KBM-7 (cell line): ENCODE data around the gene PPA1.
"Not testable (repeated sequence)": the region's sequence is repeated elsewhere in the genome, so short reads cannot be mapped to it uniquely, and the experiment has no call there.

Experiments
- DNase-seq: peaks from one replicate; pipeline ENCODE4 v3.0.0-alpha.2; 2015
- in situ Hi-C: fragments of 300-500 bp; cut with MboI; formaldehyde crosslinking; loops from 2 replicates; pipeline ENCODE4 v1.14.3; 2020; ENCODE audit warnings: low sequenced_read_pairs, low pct_unique_long_range_greater_than_20kb, mixed read lengths

PPA1 gene

DNA sequence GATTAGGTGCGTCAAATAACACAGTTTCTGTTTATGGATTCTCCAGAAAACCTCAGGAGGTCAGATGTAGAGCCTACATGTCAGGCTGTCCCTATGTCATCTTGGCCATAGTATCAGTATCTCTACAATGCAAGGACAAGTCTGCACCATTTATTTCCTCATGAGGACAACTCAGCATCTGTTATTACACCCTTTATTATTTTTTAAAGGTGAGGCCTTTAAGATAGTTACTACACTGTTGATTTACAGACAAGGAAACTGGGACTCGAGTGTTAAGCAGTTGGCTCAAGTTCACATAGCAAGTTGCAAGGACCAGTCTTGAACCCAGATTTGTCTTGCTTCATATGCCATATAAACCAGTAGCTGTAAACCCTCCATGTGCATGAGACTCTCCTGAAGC lies 23.2 kb upstream of the PPA1 start:
- in situ Hi-C loops, result no loop called here
- no peak for DNase-seq

DNA sequence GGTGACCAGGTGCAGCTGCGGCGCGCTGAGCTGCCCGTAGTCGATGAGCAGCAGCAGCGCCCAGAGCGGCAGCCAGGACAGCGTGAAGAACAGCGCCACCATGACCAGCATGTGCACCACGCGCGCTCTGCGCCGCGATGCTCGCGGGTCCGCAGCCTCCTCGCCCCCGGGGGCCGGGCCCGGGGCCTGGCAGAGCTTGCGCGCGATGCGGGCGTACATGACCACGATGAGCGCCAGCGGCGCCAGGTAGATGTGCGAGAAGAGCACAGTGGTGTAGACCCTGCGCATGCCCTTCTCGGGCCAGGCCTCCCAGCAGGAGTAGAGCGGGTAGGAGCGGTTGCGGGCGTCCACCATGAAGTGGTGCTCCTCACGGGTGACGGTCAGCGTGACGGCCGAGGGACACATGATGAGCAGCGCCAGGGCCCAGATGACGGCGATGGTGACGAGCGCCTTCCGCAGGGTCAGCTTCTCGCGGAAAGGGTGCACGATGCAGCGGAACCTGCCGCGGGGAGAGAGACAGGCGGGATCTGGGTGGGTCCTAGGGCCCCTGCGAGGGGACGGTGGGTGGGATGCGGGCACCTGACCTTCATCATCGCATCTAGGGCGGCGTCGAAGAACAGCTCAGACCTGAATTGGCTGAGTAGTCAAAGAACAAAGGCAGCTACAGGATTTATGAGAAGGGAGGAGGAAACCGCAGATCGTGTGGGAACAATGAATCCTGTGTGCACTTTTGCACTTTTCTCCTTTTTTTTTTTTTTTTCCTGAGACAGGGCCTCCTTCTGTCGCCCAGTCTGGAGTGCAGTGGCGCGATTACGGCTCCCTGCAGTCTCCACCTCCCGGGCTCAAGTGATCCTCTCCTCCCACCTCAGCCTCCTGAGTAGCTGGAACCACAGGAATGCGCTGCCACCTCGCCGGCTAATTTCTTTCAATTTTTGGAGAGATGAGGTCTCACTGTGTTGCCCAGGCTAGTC lies 22.4 kb upstream of the PPA1 start:
- DNase-seq, result peak; percentile 48
- in situ Hi-C loops, result no loop called here

DNA sequence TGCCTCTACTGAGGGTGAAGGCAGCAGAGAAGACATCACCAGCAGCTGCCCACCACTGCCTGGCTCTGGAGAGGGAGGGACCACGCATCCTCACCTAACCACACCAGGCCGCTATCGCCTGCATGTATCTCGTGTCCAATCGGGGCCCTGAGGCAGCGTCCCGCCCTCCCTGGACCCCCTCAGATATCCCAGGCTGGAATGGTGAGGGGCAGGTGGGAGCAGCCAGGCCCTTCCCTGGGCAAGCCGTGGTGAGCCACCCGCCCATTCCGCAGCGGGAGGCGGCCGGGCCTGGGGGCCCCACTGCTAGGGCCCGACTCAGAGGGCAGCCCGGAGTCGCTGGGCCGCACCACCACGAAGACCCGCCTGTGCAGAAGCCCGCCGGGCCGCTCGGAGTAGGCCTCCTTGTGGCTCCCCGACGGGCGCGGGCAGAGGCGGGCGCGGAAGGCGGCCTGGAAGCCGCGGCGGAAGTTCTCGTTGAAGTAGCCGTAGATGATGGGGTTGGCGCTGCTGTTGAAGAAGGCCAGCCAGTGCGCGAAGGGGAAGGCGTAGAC lies 21.6 kb upstream of the PPA1 start:
- in situ Hi-C loops, result no loop called here
- DNase-seq, result no peak

- no peak for DNase-seq
- in situ Hi-C loops, result no loop called here
Observed at GRCh38 chr10:70253878-70254765, 20.9 kb upstream of the PPA1 start.

DNA sequence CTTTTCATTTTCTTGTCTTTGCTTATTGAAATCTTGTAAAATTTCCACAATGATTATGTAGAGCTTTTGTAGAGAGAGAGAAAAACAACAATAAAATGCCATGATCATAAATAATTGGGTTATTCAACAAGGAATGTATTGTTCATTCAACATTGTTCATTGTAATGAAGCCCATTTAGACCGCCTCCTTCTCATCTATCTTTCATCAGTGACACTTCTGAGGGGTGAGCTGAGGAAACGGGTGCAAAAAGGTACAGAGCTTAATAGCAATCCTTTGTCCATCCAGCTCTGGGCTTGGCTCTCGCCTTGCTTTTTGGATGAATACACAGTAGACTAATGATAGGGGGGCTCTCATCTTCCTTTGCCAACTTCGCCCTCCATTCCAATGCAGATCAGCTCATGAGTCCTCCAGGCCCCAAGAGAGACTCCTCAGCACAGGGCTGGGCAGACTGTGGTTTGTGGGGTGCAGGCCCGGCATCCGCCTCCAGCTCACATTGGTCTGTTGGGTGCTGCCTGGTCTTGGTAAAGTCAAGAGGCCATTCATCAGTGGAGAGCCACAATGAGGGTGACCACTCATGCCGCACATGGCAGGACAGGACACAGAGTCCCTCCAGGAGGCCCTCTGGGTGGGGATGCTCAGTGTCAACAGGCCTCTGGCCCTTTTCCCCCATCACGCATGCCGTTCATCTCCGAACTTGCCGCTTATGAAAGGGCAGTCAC lies 17.9 kb upstream of the PPA1 start:
- in situ Hi-C loops, result no loop called here

DNA sequence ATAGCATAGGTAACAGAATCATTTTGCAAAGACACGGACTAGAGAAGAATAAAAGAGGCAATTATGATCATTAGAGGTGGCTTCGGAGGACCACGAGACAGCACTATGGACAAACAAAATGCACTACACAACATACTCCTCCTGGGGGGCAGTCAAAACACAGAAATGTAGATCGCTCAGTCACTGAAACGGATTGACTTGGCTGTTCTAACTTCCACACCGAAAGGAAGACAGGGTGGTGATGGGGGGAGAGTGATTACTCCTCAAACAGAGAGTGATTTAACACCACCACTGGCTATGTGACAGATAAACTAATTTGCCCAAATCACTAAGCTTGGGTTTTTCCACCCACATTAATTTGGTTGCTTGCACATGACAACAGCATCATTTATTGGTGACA lies 14.1 kb upstream of the PPA1 start:
- in situ Hi-C loops, result no loop called here

More for the DNA sequence above, 17.9 kb upstream of the PPA1 start:
- no peak for DNase-seq

GRCh38 chr10:70241081-70241480 lies 7.9 kb upstream of the PPA1 start:
- DNase-seq, result no peak
- in situ Hi-C loops, result no loop called here

More for the DNA sequence above, 14.1 kb upstream of the PPA1 start:
- DNase-seq, result no peak

DNA sequence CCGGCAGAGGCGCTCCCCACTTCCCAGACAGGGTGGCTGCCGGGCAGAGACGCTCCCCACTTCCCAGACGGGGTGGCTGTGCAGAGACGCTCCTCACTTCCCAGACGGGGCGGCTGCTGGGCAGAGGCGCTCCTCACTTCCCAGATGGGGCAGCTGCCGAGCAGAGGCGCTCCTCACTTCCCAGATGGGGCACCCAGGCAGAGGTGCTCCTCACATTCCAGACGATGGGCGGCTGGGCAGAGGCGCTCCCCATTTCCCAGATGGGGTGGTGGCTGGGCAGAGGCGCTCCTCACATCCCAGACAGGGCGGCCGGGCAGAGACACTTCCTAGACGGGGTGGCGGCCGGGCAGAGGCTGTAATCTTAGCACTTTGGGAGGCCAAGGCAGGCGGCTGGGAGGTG lies 6.8 kb upstream of the PPA1 start:
- in situ Hi-C loops, DNase-seq: not testable (repeated sequence)

DNA sequence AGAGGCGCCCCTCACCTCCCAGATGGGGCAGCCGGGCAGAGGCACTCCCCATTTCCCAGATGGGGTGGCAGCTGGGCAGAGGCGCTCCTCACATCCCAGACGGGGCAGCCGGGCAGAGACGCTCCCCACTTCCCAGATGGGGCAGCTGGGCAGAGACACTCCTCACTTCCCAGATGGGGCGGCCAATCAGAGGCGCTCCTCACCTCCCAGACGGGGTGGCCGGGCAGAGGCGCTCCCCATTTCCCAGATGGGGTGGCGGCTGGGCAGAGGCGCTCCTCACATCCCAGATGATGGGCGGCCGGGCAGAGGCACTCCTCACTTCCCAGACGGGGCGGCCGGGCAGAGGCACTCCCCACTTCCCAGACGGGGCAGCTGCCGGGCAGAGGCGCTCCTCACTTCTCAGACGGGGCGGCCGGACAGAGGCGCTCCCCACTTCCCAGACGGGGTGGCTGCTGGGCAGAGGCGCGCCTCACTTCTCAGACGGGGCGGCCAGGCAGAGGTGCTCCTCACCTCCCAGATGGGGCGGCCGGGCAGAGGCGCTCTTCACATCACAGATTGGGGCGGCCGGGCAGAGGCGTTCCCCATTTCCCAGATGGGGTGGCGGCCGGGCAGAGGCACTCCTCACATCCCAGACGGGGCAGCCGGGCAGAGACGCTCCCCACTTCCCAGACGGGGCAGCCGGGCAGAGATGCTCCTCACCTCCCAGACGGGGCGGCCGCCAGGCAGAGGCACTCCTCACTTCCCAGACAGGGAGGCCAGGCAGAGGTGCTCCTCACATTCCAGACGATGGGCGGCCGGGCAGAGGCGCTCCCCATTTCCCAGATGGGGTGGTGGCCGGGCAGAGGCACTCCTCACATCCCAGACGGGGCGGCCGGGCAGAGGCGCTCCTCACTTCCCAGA lies 6.1 kb upstream of the PPA1 start:
- DNase-seq, in situ Hi-C loops: not testable (repeated sequence)

DNA sequence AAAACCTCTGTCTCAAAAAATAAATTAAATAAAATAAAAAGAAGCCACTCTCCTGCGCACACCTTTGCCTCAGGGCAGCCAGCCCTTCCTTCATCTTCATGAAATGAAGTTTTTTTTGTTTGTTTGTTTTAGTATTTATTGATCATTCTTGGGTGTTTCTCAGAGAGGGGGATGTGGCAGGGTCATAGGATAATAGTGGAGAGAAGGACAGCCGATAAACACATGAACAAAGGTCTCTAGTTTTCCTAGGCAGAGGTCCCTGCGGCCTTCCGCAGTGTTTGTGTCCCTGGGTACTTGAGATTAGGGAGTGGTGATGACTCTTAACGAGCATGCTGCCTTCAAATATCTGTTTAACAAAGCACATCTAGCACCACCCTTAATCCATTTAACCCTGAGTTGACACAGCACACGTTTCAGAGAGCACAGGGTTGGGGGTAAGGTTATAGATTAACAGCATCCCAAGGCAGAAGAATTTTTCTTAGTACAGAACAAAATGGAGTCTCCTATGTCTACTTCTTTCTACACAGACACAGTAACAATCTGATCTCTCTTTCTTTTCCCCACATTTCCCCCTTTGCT lies 4.8 kb upstream of the PPA1 start:
- DNase-seq, in situ Hi-C loops: not testable (repeated sequence)

DNA sequence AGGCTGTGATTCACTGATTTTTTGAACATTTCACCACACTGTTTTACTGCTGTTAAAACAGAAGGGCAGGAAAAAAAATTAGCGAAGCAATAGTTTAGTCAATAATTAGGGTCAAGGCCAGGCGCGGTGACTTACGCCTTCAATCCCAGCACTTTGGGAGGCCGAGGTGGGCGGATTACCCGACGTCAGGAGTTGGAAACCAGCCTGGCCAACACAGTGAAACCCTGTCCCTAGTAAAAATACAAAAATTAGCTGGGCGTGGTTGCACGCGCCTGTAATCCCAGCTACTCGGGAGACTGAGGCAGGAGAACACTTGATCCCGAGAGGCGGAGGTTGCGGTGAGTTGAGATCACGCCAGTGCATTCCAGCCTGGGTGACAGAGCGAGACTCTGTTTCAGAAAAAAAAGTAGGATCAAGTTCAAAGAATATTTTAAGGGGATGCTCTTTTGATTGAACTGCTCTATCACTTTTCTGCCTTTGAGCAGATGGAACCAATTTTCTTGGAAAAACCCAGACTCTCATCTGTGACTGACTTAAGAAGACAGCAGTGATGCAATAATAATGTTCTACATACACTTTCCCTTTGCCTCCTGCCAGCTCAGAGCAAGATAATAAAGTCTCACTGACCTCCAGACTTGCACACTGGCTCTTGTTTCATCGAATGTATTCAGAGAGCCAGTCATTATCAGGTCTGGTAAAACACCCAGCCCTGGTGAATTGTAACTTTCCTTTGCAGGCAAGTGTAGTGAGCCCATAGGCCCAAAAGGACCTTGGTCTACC lies 1.6 kb upstream of the PPA1 start:
- in situ Hi-C loops, result no loop called here

DNA sequence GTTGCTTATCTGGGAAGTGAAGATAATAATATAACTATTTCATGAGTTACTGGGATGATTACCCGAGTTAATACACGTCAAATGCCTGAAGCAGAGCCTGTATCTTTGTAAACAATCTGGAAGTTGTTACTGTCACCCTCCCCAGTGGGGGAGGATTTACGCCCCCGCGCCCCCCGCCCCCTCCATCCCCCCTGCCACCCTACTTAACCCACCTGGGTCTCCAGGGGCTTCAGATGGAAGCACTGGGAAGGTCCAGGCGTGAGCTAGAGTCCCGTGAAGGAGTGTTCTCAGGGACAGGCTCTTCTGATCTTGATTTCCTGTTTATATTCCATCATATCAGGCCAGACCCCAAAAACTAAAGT lies 691 bp upstream of the PPA1 start:
- in situ Hi-C loops, result no loop called here
- DNase-seq, result no peak

More for the DNA sequence above, 1.6 kb upstream of the PPA1 start:
- DNase-seq, result peak; percentile 16

- in situ Hi-C loops, result no loop called here
- DNase-seq, result no peak
Observed at GRCh38 chr10:70232859-70233108, 445 bp downstream of the PPA1 start.

- in situ Hi-C loops, result no loop called here
Observed at GRCh38 chr10:70232155-70232858, 922 bp downstream of the PPA1 start.

DNA sequence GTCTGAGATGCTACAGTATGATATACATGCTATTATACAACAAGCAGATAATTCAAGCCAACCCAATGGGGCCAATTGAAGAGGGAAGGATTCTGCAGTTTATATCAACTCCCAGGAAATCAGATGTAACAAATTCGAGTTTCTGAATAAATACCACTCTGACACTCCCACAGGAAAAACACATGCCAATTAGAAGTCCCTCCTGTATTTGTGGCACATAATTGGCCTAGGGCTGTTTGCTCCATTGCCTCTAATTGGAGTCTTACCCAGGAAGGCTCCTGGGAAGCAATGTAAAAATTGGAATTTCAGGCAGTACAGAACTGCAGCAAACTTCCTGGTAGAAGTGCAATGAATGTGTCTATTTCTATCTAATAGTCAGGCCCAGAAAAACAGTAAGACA lies 4.7 kb downstream of the PPA1 start:
- in situ Hi-C loops, result no loop called here

More at GRCh38 chr10:70232155-70232858, 922 bp downstream of the PPA1 start:
- DNase-seq, result peak; percentile 59

DNA sequence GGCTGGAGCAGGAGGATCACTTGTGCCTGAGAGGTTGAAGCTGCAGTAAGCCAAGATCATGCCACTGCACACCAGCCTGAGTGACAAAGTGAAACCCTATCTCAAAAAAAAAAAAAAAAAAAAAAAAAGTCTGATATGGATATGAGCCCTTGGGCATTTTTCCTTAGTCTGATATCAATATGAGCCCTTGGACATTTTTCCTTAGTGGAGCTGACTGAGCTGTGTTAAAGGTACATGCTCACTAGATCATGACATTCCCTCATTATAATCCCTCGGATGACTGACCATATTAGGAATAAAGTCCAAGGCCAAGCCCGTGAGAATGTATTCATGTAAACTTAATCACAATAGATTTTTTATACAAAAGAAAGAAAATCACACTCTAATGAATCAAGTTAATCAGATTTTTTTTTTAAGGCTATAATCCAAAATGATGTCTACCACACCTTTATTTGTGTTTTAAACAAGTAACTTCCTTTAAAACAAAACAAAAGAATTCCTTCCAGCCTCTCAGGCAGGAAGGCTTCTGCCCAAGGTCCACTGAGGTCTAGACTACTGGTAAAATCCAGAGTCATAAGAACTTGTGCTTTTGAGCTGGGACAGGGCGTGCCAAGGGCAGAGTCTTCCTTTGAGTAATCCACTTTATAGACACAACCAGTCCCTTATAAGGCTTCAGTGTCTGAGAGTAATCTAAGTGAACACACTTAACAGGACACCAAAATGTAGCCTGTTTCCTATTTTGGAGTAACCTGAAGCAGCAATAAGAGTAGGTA lies 5.5 kb downstream of the PPA1 start:
- in situ Hi-C loops, result no loop called here
- no peak for DNase-seq

More for the DNA sequence above, 4.7 kb downstream of the PPA1 start:
- DNase-seq, result no peak
